Neural crest cell (in vitro differentiated cells): Measurements from ENCODE around the gene TANGO2. TPM values are rescaled to one million over a fixed set of nuclear protein-coding genes. Genes with fewer than 3 reads are reported as not detected.

Experiments used
- DNase-seq: peaks from one replicate; pipeline ENCODE4 v3.0.0; 2021; ENCODE audit warnings: low read depth, mixed read lengths, low spot score
- H3K27ac Mint-ChIP-seq: one replicate; pipeline ENCODE4 v1.8.0; 2021; ENCODE audit warnings: mild to moderate bottlenecking, mixed read lengths; ENCODE audit not compliant: unreplicated experiment
- H3K27me3 Mint-ChIP-seq: 2 replicates; pipeline ENCODE4 v1.8.0; 2021; ENCODE audit warnings: low read depth, mild to moderate bottlenecking, mixed read lengths
- H3K36me3 Mint-ChIP-seq: 2 replicates; pipeline ENCODE4 v1.8.0; 2021; ENCODE audit warnings: low read depth, mild to moderate bottlenecking, mixed read lengths
- H3K4me1 Mint-ChIP-seq: 2 replicates; pipeline ENCODE4 v1.8.0; 2021; ENCODE audit warnings: mixed read lengths
- H3K4me3 Mint-ChIP-seq: one replicate; pipeline ENCODE4 v1.8.0; 2021; ENCODE audit warnings: mild to moderate bottlenecking, mixed read lengths
- H3K9me3 Mint-ChIP-seq: 2 replicates; pipeline ENCODE4 v1.8.0; 2021; ENCODE audit warnings: mixed read lengths
- CTCF ChIP-seq: fragments of 200-600 bp; sonication (generic); conservative IDR thresholded peaks from 2 replicates; pipeline ENCODE4 v1.5.0; 2021; ENCODE audit warnings: antibody characterized with exemption, mild to moderate bottlenecking
- total RNA-seq: library from RNA; stranded (reverse); gene quantifications from 2 replicates; pipeline ENCODE4 v1.2.1, GENCODE V29; 2021

TANGO2 gene
- total RNA-seq, 1 donor from 2014 or later, result 13.4 TPM

GRCh38 chr22:19973551-19974267, 47.2 kb upstream of the TANGO2 start:
- no peaks in the 10 kb centered on the region for H3K9me3 Mint-ChIP-seq
- peak overlapping the region; percentile 80 for H3K4me3 Mint-ChIP-seq
- peaks cover 21% of the 10 kb centered on the region for H3K4me1 Mint-ChIP-seq
- H3K36me3 Mint-ChIP-seq, result peaks cover 10% of the 10 kb centered on the region
- no peak overlapping the region for H3K27ac Mint-ChIP-seq
- H3K27me3 Mint-ChIP-seq, result peaks cover 8% of the 10 kb centered on the region
- no peak for DNase-seq
- no peak for TF ChIP-seq CTCF

GRCh38 chr22:19974268-19974861, 46.5 kb upstream of the TANGO2 start:
- peak overlapping the region; percentile 80 for H3K4me3 Mint-ChIP-seq
- no peaks in the 10 kb centered on the region for H3K9me3 Mint-ChIP-seq
- peak overlapping the region; percentile 80 for H3K27ac Mint-ChIP-seq
- DNase-seq, result peak; percentile 68
- no peak for TF ChIP-seq CTCF
- H3K4me1 Mint-ChIP-seq, result peaks cover 21% of the 10 kb centered on the region
- H3K27me3 Mint-ChIP-seq, result peaks cover 8% of the 10 kb centered on the region
- peaks cover 12% of the 10 kb centered on the region for H3K36me3 Mint-ChIP-seq

GRCh38 chr22:19974935-19975706, 45.8 kb upstream of the TANGO2 start:
- Mint-ChIP-seq H3K4me1 (peaks cover 21% of the 10 kb centered on the region), H3K27ac (peak overlapping the region; percentile 80), H3K36me3 (peaks cover 12% of the 10 kb centered on the region), H3K4me3 (peak overlapping the region; percentile 80), H3K27me3 (peaks cover 8% of the 10 kb centered on the region), H3K9me3 (no peaks in the 10 kb centered on the region)
- no peak for TF ChIP-seq CTCF
- no peak for DNase-seq

GRCh38 chr22:19975707-19976035, 45.2 kb upstream of the TANGO2 start:
- no peak for TF ChIP-seq CTCF
- Mint-ChIP-seq H3K27ac (peak overlapping the region; percentile 80), H3K4me3 (no peak overlapping the region), H3K36me3 (peaks cover 10% of the 10 kb centered on the region), H3K4me1 (peaks cover 18% of the 10 kb centered on the region), H3K9me3 (no peaks in the 10 kb centered on the region), H3K27me3 (peaks cover 8% of the 10 kb centered on the region)
- DNase-seq, result no peak

- no peak for DNase-seq
- Mint-ChIP-seq H3K4me1 (peaks cover 15% of the 10 kb centered on the region), H3K27ac (no peak overlapping the region), H3K4me3 (no peak overlapping the region), H3K27me3 (peaks cover 8% of the 10 kb centered on the region), H3K9me3 (no peaks in the 10 kb centered on the region), H3K36me3 (peaks cover 10% of the 10 kb centered on the region)
- TF ChIP-seq CTCF, result no peak
These were observed 44.2 kb upstream of the TANGO2 start for GRCh38 chr22:19976671-19977070.
